ENCODE data around the gene VPS16.
"Not testable (repeated sequence)": the region's sequence is repeated elsewhere in the genome, so short reads cannot be mapped to it uniquely, and the experiment has no call there.

VPS16 gene

GRCh38 chr20:2871661-2872458 lies 31.3 kb downstream of the VPS16 start:
- no peak for DNase-seq

- DNase-seq: peak in 11 of 14 donors; percentile 49 to 74 (median 65)
Measured at GRCh38 chr20:2872459-2873009, 32.0 kb downstream of the VPS16 start.

DNA sequence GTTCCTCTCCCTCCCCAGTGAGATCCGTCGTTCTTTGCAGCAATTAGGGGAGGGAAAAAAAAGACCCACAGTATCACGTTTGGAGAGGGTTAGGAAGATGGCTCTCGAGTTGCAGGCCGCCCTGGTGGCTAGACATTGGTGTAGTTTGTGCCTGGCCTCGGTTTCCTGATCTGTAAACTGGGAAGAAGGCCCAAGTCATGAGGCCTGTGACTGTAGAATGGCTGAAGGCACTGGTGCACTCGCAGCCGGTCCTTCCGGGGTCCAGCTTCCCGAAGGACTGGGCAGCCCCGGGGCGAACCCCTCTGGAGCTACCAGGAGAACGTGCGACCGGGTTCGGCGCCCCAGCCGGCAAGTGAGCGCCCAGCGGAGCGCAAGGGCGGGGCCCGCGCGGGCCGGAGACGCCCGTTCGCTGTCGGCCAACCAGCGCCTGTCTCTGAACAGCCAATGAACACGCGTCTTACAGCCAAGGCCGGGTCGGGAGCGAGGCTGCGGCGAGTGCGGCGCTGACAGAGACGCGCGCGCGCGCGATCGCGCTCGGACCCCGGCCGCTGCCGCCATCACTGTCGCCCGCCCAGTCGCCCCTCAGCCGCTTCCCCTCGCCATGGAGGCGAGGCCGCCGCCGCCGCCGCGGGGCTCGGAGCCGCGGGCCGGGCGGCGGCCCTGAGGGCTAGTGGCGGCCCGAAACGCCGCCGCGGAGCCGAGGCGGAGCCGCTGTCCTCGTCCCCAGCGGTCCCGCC lies 32.6 kb downstream of the VPS16 start, which contains the start of gene PTPRA:
Gene PTPRA (plus strand): TSS at position 472 of the 737 bp plus-strand sequence. CDS start 90,797 bp downstream, outside the sequence.
- peak; percentile 23 to 93 (median 90) for DNase-seq

GRCh38 chr20:2873747-2874041 lies 33.1 kb downstream of the VPS16 start:
- peak in 1 of 14 donors; percentile 44 for DNase-seq

GRCh38 chr20:2874456-2874855 lies 33.9 kb downstream of the VPS16 start:
- peak in 1 of 14 donors; percentile 45 for DNase-seq

DNA sequence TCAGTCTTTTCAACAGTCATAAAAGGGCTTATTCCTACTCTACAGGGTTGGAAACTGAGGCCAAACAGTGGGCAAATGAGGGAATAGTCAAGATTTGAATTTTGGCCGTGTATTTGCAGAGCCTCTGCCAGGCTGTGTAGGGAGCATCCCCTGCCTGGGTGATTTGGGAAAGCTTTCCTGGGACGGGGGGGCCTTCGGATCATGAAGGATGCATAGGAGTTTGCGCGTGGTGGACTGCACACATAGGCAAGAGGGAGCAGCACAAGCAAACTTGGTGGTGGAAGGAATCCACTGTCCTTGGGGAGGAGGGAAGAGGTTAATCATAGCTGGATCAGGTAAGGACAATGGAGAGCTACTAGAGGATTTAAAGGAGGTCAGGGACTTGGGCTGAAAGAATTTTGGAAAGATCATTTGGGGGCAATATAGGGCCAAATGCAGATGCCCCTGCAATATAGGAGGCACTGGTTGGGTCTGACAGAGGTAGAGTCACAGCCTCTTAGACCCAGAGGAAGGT lies 35.2 kb downstream of the VPS16 start:
- no peak for DNase-seq

- DNase-seq: no peak
Measured at GRCh38 chr20:2878515-2878914, 38.0 kb downstream of the VPS16 start.

DNA sequence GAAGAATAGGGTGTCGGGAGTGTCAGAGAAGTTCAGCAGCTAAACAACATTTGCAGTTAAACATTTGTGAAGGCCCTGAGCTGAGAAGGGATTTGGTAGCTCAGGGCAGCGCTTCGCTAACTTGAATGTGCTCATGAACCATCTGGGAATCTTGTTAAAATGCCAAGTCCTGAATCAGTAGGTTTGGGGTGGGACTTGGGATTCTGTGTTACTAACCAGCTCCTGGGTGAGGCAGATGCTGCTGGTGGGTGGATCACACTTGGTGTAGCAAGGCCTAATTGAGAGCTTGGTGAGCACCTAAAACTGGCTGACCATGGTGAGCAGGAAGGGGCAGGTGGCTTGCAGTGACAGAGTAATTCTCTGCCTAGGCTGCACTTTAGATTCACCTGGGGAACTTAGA lies 38.6 kb downstream of the VPS16 start:
- peak in 1 of 14 donors; percentile 85 for DNase-seq

DNA sequence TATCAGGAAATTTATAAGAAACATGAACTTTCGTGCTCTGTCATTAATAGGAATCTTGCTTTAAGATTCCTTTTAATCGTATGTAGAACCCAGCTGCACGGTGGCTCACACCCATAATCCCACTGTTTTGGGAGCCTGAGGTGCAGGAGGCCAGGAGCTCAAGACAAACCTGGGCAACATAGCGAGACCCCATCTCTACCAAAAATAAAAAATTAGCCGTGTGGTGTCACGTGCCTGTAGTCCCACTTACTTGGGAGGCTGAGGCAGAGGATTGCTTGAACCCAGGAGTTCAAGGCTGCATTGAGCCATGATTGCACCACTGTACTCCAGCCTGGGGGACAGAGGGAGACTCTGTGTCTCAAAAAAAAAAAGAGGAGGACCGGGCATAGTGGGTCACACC lies 40.1 kb downstream of the VPS16 start:
- DNase-seq: no peak

- no peak for DNase-seq
Measured at GRCh38 chr20:2883726-2884637, 43.4 kb downstream of the VPS16 start.

- no peak for DNase-seq
Measured at GRCh38 chr20:2887715-2888114, 47.2 kb downstream of the VPS16 start.

- DNase-seq: no peak
Measured at GRCh38 chr20:2888224-2888955, 47.8 kb downstream of the VPS16 start.

DNA sequence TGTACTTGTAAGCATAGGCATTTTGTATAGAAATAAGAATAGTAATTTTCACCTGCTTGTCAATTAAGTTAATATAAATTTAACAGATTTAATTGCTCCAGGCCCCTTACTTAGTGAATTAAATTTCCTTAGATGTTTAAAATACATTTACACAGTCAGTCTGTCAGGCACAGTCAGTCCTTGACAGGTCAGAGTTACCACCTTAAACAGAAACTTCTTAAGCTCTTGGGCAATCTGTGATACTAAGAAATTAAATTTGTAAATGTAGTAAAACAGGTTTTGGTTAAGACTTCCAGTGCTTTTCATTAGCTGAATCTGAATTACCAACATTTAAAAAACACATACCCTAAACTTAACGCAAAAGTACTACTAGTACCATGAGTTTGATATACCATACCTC lies 48.7 kb downstream of the VPS16 start:
- DNase-seq: no peak

DNA sequence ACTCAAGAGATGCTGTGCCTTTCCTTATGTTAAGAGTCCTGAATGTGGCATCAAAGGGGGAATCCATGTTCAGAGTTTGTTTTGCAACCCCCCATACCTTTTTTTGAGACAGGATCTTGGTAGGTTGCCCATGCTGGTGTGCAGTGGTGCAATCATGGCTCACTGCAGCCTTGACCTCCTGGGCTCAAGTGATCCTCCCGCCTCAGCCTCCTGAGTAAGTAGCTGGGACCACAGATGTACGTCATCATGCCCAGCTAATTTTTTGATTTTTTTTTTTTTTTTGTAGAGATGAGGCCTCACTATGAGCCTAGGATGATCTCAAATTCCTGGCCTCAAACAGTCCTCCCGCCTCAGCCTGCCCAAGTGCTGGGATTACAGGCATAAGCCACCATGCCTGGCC lies 49.3 kb downstream of the VPS16 start:
- DNase-seq: no peak

GRCh38 chr20:2890742-2891141 lies 50.2 kb downstream of the VPS16 start:
- no peak for DNase-seq

- DNase-seq: no peak
Measured at GRCh38 chr20:2891343-2891742, 50.8 kb downstream of the VPS16 start.

- DNase-seq: no peak
Measured at GRCh38 chr20:2892376-2892775, 51.8 kb downstream of the VPS16 start.

GRCh38 chr20:2894221-2894620 lies 53.7 kb downstream of the VPS16 start:
- no peak for DNase-seq

- DNase-seq: not testable (repeated sequence)
Measured at GRCh38 chr20:2895154-2895553, 54.6 kb downstream of the VPS16 start.

DNA sequence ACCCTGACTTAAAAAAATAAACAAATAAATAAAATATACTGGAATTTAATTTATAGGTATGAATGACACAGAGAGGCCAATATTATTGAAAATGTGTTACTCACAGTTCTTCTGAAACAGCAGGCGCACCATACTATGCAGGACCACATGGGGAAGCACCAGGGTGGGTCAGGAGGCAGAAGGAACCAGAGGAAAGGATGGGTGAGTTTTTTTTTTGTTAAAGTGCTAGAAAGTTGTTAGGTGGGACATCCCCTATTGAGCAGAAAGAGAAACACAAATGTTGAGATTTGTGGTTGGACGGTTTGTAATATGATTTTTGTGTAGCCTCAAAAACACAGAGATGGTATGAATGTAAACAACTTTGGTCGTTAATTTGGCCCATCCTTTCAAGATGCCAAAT lies 58.7 kb downstream of the VPS16 start:
- DNase-seq: no peak

GRCh38 chr20:2900845-2901592 lies 60.5 kb downstream of the VPS16 start:
- DNase-seq: no peak
